KMS-11 (cell line): ENCODE measurements around the gene USH2A.

Source experiments
- H2AFZ ChIP-seq: fragments of 200-600 bp; sonication (generic); 2 replicates; pipeline ENCODE4 v1.6.1; 2016; ENCODE audit warnings: antibody characterized with exemption, mixed run types, low read depth
- H3K27ac ChIP-seq: fragments of 200-600 bp; sonication (generic); 2 replicates; pipeline ENCODE4 v1.6.1; 2016; ENCODE audit warnings: mild to moderate bottlenecking, mixed run types
- H3K27me3 ChIP-seq: fragments of 200-600 bp; sonication (generic); 2 replicates; pipeline ENCODE4 v1.6.1; 2017; ENCODE audit warnings: mild to moderate bottlenecking, low read depth, mixed run types, moderate library complexity; ENCODE audit not compliant: insufficient read depth
- H3K36me3 ChIP-seq: fragments of 200-600 bp; sonication (generic); 2 replicates; pipeline ENCODE4 v1.6.1; 2017; ENCODE audit warnings: mild to moderate bottlenecking, mixed run types; ENCODE audit not compliant: insufficient read depth
- H3K4me1 ChIP-seq: fragments of 200-600 bp; sonication (generic); 2 replicates; pipeline ENCODE4 v1.6.1; 2016; ENCODE audit warnings: mild to moderate bottlenecking, low read depth, mixed run types; ENCODE audit not compliant: poor library complexity, severe bottlenecking
- H3K4me2 ChIP-seq: fragments of 200-600 bp; sonication (generic); 2 replicates; pipeline ENCODE4 v1.7.0; 2016; ENCODE audit warnings: mild to moderate bottlenecking, mixed run types
- H3K4me3 ChIP-seq: fragments of 200-600 bp; sonication (generic); IDR thresholded peaks from 2 replicates; pipeline ENCODE4 v1.6.1; 2017; ENCODE audit warnings: low read depth, low read length, mixed read lengths; ENCODE audit not compliant: insufficient read depth
- H3K79me2 ChIP-seq: fragments of 200-600 bp; sonication (generic); 2 replicates; pipeline ENCODE4 v1.6.1; 2016; ENCODE audit warnings: low read depth, mixed run types; ENCODE audit not compliant: insufficient read depth
- H3K9ac ChIP-seq: fragments of 200-600 bp; sonication (generic); 2 replicates; pipeline ENCODE4 v1.6.1; 2016; ENCODE audit warnings: mild to moderate bottlenecking, mixed run types
- H4K20me1 ChIP-seq: fragments of 200-600 bp; sonication (generic); 2 replicates; pipeline ENCODE4 v1.6.1; 2016; ENCODE audit warnings: mild to moderate bottlenecking, mixed run types; ENCODE audit not compliant: insufficient read depth
- TF ChIP-seq, protein P1 (sequence below): fragments of 200-600 bp; sonication (generic); conservative IDR thresholded peaks from 2 replicates; pipeline ENCODE4 v1.6.1; 2017; ENCODE audit warnings: low read depth, mild to moderate bottlenecking, antibody characterized with exemption, low read length, moderate library complexity, mixed read lengths

Gene USH2A

DNA sequence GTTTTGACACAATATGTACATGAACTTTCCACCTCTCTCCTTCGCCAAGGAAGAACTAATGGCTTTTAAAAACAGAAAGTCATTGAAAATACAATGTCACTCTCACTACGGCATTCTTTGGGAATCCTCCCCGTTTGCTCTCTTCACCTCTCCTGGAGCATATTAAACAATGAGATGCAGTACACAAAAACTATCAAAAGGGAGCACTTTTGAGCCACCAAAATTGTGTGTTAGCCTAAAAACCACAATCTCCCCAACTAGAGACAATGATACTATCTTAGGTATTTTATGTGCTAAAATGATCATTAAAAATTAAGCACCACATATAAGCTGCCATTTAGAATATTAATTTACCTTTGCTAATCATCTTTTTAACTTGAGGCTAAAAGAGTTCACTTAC is 430.6 kb downstream of the USH2A start:
- Histone ChIP-seq H3K27ac (no peak overlapping the region), H4K20me1 (no peaks in the 10 kb centered on the region), H3K4me3 (no peak overlapping the region), H3K36me3 (no peaks in the 10 kb centered on the region), H3K4me2 (no peak overlapping the region), H3K79me2 (no peaks in the 10 kb centered on the region), H3K27me3 (no peaks in the 10 kb centered on the region), H2AFZ (no peak overlapping the region), H3K9ac (no peak overlapping the region), H3K4me1 (no peaks in the 10 kb centered on the region)
- TF ChIP-seq, protein P1, sequence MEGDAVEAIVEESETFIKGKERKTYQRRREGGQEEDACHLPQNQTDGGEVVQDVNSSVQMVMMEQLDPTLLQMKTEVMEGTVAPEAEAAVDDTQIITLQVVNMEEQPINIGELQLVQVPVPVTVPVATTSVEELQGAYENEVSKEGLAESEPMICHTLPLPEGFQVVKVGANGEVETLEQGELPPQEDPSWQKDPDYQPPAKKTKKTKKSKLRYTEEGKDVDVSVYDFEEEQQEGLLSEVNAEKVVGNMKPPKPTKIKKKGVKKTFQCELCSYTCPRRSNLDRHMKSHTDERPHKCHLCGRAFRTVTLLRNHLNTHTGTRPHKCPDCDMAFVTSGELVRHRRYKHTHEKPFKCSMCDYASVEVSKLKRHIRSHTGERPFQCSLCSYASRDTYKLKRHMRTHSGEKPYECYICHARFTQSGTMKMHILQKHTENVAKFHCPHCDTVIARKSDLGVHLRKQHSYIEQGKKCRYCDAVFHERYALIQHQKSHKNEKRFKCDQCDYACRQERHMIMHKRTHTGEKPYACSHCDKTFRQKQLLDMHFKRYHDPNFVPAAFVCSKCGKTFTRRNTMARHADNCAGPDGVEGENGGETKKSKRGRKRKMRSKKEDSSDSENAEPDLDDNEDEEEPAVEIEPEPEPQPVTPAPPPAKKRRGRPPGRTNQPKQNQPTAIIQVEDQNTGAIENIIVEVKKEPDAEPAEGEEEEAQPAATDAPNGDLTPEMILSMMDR = peak; percentile 40

DNA sequence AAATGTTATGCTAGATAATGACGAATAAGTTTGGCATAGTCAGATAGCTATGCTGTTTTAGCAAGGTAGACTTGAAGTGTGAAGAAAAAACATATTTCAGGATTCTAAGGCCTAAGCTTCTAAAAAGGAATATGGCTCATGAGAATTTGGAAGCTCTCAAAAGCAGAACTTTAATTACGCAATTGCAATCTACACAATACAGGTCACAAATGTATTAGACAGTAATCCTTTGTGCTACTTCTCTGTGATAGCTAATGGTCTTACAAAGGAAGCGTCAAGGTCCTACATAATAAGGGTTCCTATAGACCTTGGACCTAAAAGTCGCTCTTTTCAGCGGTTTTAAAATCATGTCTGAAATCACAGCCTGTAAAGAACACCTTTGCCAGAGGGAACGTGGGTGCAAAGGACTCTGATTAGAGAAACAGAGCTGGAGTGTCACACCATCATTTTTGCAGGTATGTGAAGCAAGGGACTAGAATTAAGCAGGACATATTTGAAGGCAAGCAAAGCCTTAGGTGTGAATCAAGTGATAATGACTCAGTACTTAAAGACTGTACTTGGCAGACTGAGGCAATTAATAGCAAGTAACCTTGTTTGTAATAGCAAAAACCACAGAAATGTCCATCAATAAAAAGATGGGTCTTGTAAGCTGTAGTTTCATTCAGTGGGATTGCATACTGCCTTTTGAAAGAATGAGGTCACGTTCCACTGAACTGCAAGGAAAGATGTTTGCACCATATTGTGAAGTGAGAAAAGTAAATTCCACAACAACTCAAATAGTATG is 436.0 kb downstream of the USH2A start:
- Histone ChIP-seq H3K27me3 (no peaks in the 10 kb centered on the region), H4K20me1 (no peaks in the 10 kb centered on the region), H3K4me3 (no peak overlapping the region), H3K36me3 (no peaks in the 10 kb centered on the region), H3K27ac (no peak overlapping the region), H2AFZ (no peak overlapping the region), H3K9ac (no peak overlapping the region), H3K79me2 (no peaks in the 10 kb centered on the region), H3K4me1 (no peaks in the 10 kb centered on the region), H3K4me2 (no peak overlapping the region)
- TF ChIP-seq, protein P1 = no peak

DNA sequence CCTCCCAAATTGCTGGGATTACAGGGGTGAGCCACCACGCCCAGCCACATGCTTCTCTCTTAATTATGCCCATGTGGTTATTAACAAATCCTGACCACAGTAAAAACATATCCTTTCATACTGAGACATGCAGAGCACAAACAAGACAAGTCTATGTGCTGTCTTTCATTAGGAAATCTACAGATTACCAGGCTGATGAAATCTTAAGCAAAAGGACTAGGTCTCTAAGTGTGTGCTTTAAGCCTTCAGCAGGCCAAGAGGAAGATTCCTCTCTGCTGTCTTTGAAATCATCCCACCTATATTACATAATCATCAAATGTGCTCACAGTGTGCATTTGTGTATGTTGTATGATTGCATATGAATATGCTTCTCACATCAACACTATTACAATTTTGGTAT is 436.8 kb downstream of the USH2A start:
- TF ChIP-seq, protein P1 = no peak
- Histone ChIP-seq H4K20me1 (no peaks in the 10 kb centered on the region), H3K36me3 (no peaks in the 10 kb centered on the region), H3K9ac (no peak overlapping the region), H3K4me3 (no peak overlapping the region), H3K27me3 (no peaks in the 10 kb centered on the region), H3K79me2 (no peaks in the 10 kb centered on the region), H3K27ac (no peak overlapping the region), H3K4me1 (no peaks in the 10 kb centered on the region), H3K4me2 (no peak overlapping the region), H2AFZ (no peak overlapping the region)

DNA sequence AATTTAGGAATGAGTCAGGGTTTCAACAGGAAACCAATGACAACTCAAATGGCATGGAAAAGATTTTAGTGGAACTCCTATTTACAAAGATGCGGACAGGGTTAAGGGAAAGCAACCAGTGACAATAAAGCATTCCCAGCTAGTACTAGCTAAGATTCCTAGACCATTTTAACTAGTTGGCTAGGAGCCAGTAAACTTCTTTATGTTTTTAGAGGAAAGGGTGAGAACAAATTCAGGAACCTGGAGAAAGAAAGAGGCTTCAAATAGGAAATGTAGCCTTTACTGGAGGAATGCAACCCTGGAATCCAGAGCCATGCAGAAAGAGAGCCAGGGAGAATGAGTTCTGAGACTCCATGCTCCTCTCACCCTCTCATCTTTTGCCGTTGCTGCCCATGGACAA is 439.6 kb downstream of the USH2A start:
- TF ChIP-seq, protein P1 = no peak
- Histone ChIP-seq H3K4me2 (no peak overlapping the region), H3K4me3 (no peak overlapping the region), H3K27ac (no peak overlapping the region), H3K9ac (no peak overlapping the region), H3K79me2 (no peaks in the 10 kb centered on the region), H3K4me1 (no peaks in the 10 kb centered on the region), H4K20me1 (no peaks in the 10 kb centered on the region), H2AFZ (no peak overlapping the region), H3K36me3 (no peaks in the 10 kb centered on the region), H3K27me3 (no peaks in the 10 kb centered on the region)
